Trophoblast cell (in vitro differentiated cells and primary cell): ENCODE results near the gene SLAMF6.

ENCODE experiments used
- DNase-seq, 2 donors: peaks; one replicate each; pipeline ENCODE4 v3.0.0-alpha.2; 2016
- H2AFZ ChIP-seq: 2 replicates; pipeline ENCODE4 v1.6.1; 2013; ENCODE audit warnings: low read length, moderate library complexity, mild to moderate bottlenecking; ENCODE audit not compliant: insufficient read depth, poor library complexity
- H2AK5ac ChIP-seq: 2 replicates; pipeline ENCODE4 v1.6.1; 2013; ENCODE audit warnings: mild to moderate bottlenecking, low read length
- H2BK120ac ChIP-seq: 2 replicates; pipeline ENCODE4 v1.6.1; 2013; ENCODE audit warnings: low read length, mild to moderate bottlenecking, moderate library complexity; ENCODE audit not compliant: insufficient read depth, poor library complexity
- H2BK12ac ChIP-seq: 2 replicates; pipeline ENCODE4 v1.6.1; 2013; ENCODE audit warnings: mild to moderate bottlenecking, low read length, moderate library complexity
- H2BK5ac ChIP-seq: 2 replicates; pipeline ENCODE4 v1.6.1; 2013; ENCODE audit warnings: low read length, low read depth, moderate library complexity, mild to moderate bottlenecking; ENCODE audit not compliant: poor library complexity
- H3K14ac ChIP-seq: 2 replicates; pipeline ENCODE4 v1.6.1; 2013; ENCODE audit warnings: mild to moderate bottlenecking, low read length
- H3K18ac ChIP-seq: 2 replicates; pipeline ENCODE4 v1.6.1; 2013; ENCODE audit warnings: mild to moderate bottlenecking, low read length
- H3K23ac ChIP-seq: 2 replicates; pipeline ENCODE4 v1.6.1; 2013; ENCODE audit warnings: low read length
- H3K27ac ChIP-seq: 2 replicates; pipeline ENCODE4 v1.5.1; 2013; ENCODE audit warnings: low read depth, mild to moderate bottlenecking, inconsistent platforms, low read length, moderate library complexity
- H3K27me3 ChIP-seq: 2 replicates; pipeline ENCODE4 v1.6.1; 2013; ENCODE audit warnings: inconsistent platforms, mild to moderate bottlenecking, low read length, moderate library complexity; ENCODE audit not compliant: insufficient read depth
- H3K36me3 ChIP-seq, 2 experiments: 1 replicate in 1 of 2; 2 replicates in 1 of 2; pipeline ENCODE4 v1.6.1; 2013; ENCODE audit warnings: low read length in 2 of 2, mild to moderate bottlenecking in 2 of 2, moderate library complexity in 1 of 2; ENCODE audit not compliant: insufficient read depth in 2 of 2, control insufficient read depth in 1 of 2
- H3K4ac ChIP-seq: 2 replicates; pipeline ENCODE4 v1.6.1; 2013; ENCODE audit warnings: low read depth, mild to moderate bottlenecking, low read length, moderate library complexity
- H3K4me1 ChIP-seq, 2 experiments: 1 replicate in 1 of 2; 2 replicates in 1 of 2; pipeline ENCODE4 v1.6.1; 2013; ENCODE audit warnings: low read length in 2 of 2, mild to moderate bottlenecking in 2 of 2, moderate library complexity in 1 of 2; ENCODE audit not compliant: insufficient read depth in 2 of 2, control insufficient read depth in 1 of 2
- H3K4me2 ChIP-seq: 2 replicates; pipeline ENCODE4 v1.6.1; 2013; ENCODE audit warnings: inconsistent platforms, mild to moderate bottlenecking, low read length, moderate library complexity
- H3K4me3 ChIP-seq: 2 replicates; pipeline ENCODE4 v1.5.1; 2013; ENCODE audit warnings: mild to moderate bottlenecking, low read depth, low read length, inconsistent platforms
- H3K79me1 ChIP-seq: one replicate; pipeline ENCODE4 v1.6.1; 2013; ENCODE audit warnings: low read length
- H3K79me2 ChIP-seq: 2 replicates; pipeline ENCODE4 v1.6.1; 2013; ENCODE audit warnings: low read length, mild to moderate bottlenecking; ENCODE audit not compliant: control insufficient read depth, insufficient read depth, poor library complexity
- H3K9ac ChIP-seq: 2 replicates; pipeline ENCODE4 v1.6.1; 2013; ENCODE audit warnings: mild to moderate bottlenecking, low read length
- H3K9me3 ChIP-seq: 2 replicates; pipeline ENCODE4 v1.6.1; 2013; ENCODE audit warnings: low read depth, mild to moderate bottlenecking, control low read depth, inconsistent platforms, low read length; ENCODE audit not compliant: insufficient read depth
- H4K12ac ChIP-seq: 2 replicates; pipeline ENCODE4 v1.6.1; 2013; ENCODE audit warnings: low read depth, mild to moderate bottlenecking, low read length, moderate library complexity
- H4K8ac ChIP-seq: 2 replicates; pipeline ENCODE4 v1.6.1; 2013; ENCODE audit warnings: low read depth, mild to moderate bottlenecking, low read length, moderate library complexity
- H4K91ac ChIP-seq: one replicate; pipeline ENCODE4 v1.6.1; 2013; ENCODE audit warnings: low read depth, mild to moderate bottlenecking, low read length, moderate library complexity
- WGBS: extraction: QIAGEN DNeasy Blood & Tissue Kit; methylation state at CpG from one replicate; pipeline ENCODE4 v1.1.7; 2013; ENCODE audit warnings: missing lambda C conversion rate; ENCODE audit not compliant: insufficient read length, insufficient coverage; ENCODE audit errors: extremely low coverage; 5-methylcytosine and 5-hydroxymethylcytosine counted together

The SLAMF6 gene

DNA sequence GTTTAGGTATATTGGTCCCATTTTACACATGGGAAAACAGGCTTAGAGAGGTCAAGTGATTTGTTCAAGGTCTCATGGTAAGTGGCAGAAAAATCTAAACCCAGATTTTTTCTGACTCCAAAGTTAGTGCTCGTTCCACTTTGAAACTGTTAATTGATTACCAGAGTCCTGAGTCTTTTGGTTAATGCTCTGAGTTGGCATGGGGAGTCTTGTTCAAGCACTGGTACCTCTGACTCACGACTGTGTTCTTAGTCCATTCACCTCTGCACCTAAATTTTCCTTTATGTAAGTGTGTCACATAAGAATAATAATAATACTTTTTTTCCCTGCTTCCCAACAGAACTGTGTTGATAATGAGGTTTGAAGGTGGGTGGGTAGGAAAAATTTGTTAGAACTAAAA, 63.4 kb downstream of the SLAMF6 start:
- no peak overlapping the region for H3K14ac ChIP-seq
- H2BK12ac ChIP-seq, result no peak overlapping the region
- H3K4ac ChIP-seq, result no peak overlapping the region
- no peak for DNase-seq
- H2BK5ac ChIP-seq, result no peak overlapping the region
- no peaks in the 10 kb centered on the region for H3K27me3 ChIP-seq
- WGBS, result no CpG with 5 or more reads among the region's 2 CpGs
- H3K4me1 ChIP-seq, result peaks cover 0 to 8% of the 10 kb centered on the region in 2 experiments
- no peak overlapping the region for H2BK120ac ChIP-seq
- no peaks in the 10 kb centered on the region for H3K9me3 ChIP-seq
- H3K79me2 ChIP-seq, result no peaks in the 10 kb centered on the region
- H2AFZ ChIP-seq, result no peak overlapping the region
- no peak overlapping the region for H3K4me2 ChIP-seq
- H2AK5ac ChIP-seq, result no peak overlapping the region
- H4K8ac ChIP-seq, result no peak overlapping the region
- H3K36me3 ChIP-seq, result no peaks in the 10 kb centered on the region
- no peak overlapping the region for H3K27ac ChIP-seq
- H3K4me3 ChIP-seq, result no peak overlapping the region
- H3K18ac ChIP-seq, result no peak overlapping the region
- H4K12ac ChIP-seq, result no peak overlapping the region
- H3K79me1 ChIP-seq, result no peaks in the 10 kb centered on the region
- no peak overlapping the region for H3K9ac ChIP-seq
- H3K23ac ChIP-seq, result no peak overlapping the region
- H4K91ac ChIP-seq, result no peak overlapping the region

DNA sequence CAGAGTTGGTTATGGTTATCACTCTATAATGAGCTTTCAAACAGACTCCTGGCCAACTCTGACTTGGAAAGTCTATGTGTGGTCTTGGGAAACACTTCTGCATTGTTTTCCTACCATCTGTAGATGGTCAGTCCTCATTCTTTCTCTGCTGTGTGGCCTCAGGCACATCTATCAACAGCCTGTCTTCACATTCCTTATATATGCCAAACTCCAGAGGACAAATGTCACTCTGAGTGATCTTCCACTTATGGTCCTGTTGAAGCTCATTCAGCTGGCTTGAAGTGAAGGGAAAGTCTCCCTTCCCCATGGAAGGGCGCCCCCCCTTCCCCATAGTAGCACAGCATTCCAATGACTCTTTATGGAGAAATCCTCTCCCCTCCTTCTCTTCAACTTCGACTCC, 64.0 kb downstream of the SLAMF6 start:
- no peak overlapping the region for H2BK12ac ChIP-seq
- H3K36me3 ChIP-seq, result no peaks in the 10 kb centered on the region
- H2BK120ac ChIP-seq, result no peak overlapping the region
- no peak overlapping the region for H4K12ac ChIP-seq
- H3K4me1 ChIP-seq, result peaks cover 0 to 8% of the 10 kb centered on the region in 2 experiments
- H2BK5ac ChIP-seq, result no peak overlapping the region
- no peak overlapping the region for H2AK5ac ChIP-seq
- no peaks in the 10 kb centered on the region for H3K27me3 ChIP-seq
- no peak overlapping the region for H3K27ac ChIP-seq
- no peak overlapping the region for H3K4me2 ChIP-seq
- no peaks in the 10 kb centered on the region for H3K79me2 ChIP-seq
- no peak overlapping the region for H3K4ac ChIP-seq
- no peak overlapping the region for H3K4me3 ChIP-seq
- no peak overlapping the region for H3K9ac ChIP-seq
- no peaks in the 10 kb centered on the region for H3K9me3 ChIP-seq
- WGBS, result no CpG with 5 or more reads among the region's 2 CpGs
- no peak overlapping the region for H2AFZ ChIP-seq
- no peak overlapping the region for H3K23ac ChIP-seq
- H3K14ac ChIP-seq, result no peak overlapping the region
- H4K8ac ChIP-seq, result no peak overlapping the region
- DNase-seq, result peak; percentile 50 to 86
- H3K18ac ChIP-seq, result no peak overlapping the region
- H3K79me1 ChIP-seq, result no peaks in the 10 kb centered on the region
- no peak overlapping the region for H4K91ac ChIP-seq

DNA sequence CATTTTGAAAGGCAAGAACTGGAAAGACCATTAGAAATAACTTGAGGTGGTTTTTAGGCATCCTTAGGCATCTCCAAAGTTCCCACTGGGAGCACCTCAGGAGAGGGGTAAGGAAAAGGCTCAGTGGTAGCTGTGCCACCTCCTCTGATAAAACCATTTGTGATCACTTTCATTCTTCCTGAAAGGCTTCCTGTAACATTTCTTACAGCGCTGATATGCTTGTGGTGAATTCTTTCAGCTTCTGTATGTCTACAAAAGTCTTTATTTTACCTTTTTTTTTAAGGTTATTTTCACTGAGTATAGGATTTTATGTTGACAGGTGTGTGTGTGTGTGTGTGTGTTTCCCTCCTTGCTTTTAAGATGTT, 67.9 kb downstream of the SLAMF6 start:
- Histone ChIP-seq H4K12ac (no peak overlapping the region), H3K27me3 (no peaks in the 10 kb centered on the region), H3K4me2 (no peak overlapping the region), H3K4me3 (no peak overlapping the region), H4K91ac (no peak overlapping the region), H3K4me1 (peaks cover 0 to 8% of the 10 kb centered on the region in 2 experiments), H2BK12ac (no peak overlapping the region), H3K27ac (no peak overlapping the region), H2BK120ac (no peak overlapping the region), H3K4ac (no peak overlapping the region), H2BK5ac (no peak overlapping the region), H2AFZ (no peak overlapping the region), H3K9me3 (no peaks in the 10 kb centered on the region), H3K23ac (no peak overlapping the region), H4K8ac (no peak overlapping the region), H3K36me3 (no peaks in the 10 kb centered on the region), H3K79me1 (no peaks in the 10 kb centered on the region), H3K14ac (no peak overlapping the region), H3K18ac (no peak overlapping the region), H3K9ac (no peak overlapping the region), H3K79me2 (no peaks in the 10 kb centered on the region), H2AK5ac (no peak overlapping the region)
- DNase-seq, result no peak
- no CpG with 5 or more reads among the region's 1 CpG for WGBS

DNA sequence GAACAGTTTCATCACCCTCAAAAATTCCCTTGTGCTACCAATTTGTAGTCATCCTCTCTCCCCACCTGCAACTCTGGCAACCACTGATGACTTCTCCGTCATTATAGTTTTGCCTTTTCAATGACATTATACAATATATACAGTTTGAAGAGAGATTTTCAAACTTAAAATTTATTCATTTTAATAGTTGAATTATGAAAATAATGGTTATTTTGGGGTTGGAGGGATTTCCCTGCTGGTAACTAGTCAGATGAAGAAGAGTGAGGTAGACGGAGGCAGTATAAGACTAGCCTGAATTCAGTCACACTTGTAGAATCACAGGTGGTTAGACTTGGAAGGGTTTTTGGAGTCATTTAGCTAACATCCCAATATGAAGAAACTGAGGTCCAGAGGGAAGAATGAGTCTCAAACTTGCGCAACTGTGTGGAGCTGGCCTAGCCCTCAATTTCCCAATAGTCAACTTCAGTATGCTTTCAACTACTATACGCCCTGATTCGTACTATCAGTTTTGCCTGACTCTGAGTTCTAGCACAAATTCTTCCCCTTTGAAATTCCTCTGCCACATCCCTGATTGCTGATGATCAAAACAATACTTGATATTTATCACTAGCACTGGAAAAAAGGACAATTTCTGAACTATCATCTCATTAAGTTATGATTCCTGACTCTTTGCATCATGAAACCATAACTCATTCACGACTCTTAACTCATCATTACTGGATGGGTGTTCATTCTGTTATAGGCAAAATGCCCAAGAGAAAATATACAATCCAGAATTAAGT, 68.5 kb downstream of the SLAMF6 start:
- Histone ChIP-seq H3K4ac (no peak overlapping the region), H2BK12ac (no peak overlapping the region), H3K4me3 (no peak overlapping the region), H3K79me2 (no peaks in the 10 kb centered on the region), H3K18ac (no peak overlapping the region), H3K27me3 (no peaks in the 10 kb centered on the region), H2BK5ac (no peak overlapping the region), H4K8ac (no peak overlapping the region), H3K23ac (no peak overlapping the region), H3K4me1 (peaks cover 0 to 8% of the 10 kb centered on the region in 2 experiments), H3K9me3 (no peaks in the 10 kb centered on the region), H3K14ac (no peak overlapping the region), H3K27ac (no peak overlapping the region), H2BK120ac (no peak overlapping the region), H3K79me1 (no peaks in the 10 kb centered on the region), H4K12ac (no peak overlapping the region), H3K4me2 (no peak overlapping the region), H2AK5ac (no peak overlapping the region), H3K9ac (no peak overlapping the region), H2AFZ (no peak overlapping the region), H4K91ac (no peak overlapping the region), H3K36me3 (no peaks in the 10 kb centered on the region)
- WGBS, result no CpG with 5 or more reads among the region's 6 CpGs
- DNase-seq, result no peak
